ENCODE measurements around the gene ZNF407. TPM values are rescaled to one million over a fixed set of nuclear protein-coding genes. Genes with fewer than 3 reads are reported as not detected.

The ZNF407 gene
- polyA plus RNA-seq, 6 donors from 2014 or later: 1.6 to 9.5 (median 4.9) TPM

DNA sequence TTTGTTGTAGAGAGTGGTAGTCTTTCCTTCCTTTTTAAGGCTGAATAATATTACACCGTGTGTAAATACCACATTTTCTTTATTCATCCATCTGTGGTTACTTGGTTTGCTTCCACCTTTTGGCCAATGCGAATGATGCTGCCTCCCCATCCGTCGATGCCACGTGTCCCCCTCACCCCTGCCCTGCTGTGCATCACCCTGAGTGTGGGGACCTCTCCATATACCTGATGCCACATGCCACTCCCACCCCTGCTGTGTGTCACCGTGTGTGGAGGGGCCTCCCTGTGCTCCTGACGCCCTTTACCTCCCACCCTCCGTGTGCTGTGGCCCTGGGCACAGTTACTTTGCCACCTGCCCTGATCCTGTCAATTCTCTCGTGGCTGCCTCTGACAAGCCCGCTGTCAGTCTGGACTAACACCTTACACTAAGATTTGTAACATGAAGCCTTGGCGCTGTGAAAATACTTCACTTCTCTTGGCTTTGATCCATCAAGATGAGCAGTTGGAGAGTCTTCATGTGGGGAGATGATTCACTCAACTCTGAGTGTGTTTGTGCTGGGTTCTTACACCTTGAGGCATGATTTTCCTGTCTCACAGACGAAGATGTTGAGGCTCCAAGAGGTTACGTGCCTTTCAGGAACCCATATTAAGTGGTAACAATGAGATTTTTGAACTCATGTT lies 234.0 kb downstream of the ZNF407 start:
- Mint-ChIP-seq H3K27ac (no peak overlapping the region), H3K27me3 (no peaks in the 10 kb centered on the region), H3K36me3 (peaks cover 9 to 12% of the 10 kb centered on the region in 2 donors), H3K4me3 (peak overlapping the region in 1 of 8 donors; percentile 44), H3K9me3 (peaks cover 0 to 2% (median 0%) of the 10 kb centered on the region in 7 donors), H3K4me1 (peaks cover 0 to 5% (median 3%) of the 10 kb centered on the region in 3 donors)
- ATAC-seq (ENCODE audit: low read depth in 2 of 2): no peak
- DNase-seq: no peak

GRCh38 chr18:74832381-74832780 lies 234.7 kb downstream of the ZNF407 start:
- Mint-ChIP-seq H3K4me1 (peaks cover 0 to 5% (median 3%) of the 10 kb centered on the region in 3 donors), H3K27me3 (no peaks in the 10 kb centered on the region), H3K9me3 (peaks cover 0 to 2% (median 0%) of the 10 kb centered on the region in 7 donors), H3K36me3 (peaks cover 9 to 16% of the 10 kb centered on the region in 2 donors), H3K4me3 (no peak overlapping the region), H3K27ac (no peak overlapping the region)
- no peak for ATAC-seq (ENCODE audit: low read depth in 2 of 2)
- DNase-seq: no peak

- no peaks in the 10 kb centered on the region for H3K27me3 Mint-ChIP-seq
- H3K9me3 Mint-ChIP-seq: peaks cover 0 to 2% (median 0%) of the 10 kb centered on the region in 7 donors
- H3K4me1 Mint-ChIP-seq: peaks cover 0 to 5% (median 3%) of the 10 kb centered on the region in 3 donors
- DNase-seq (no peak), ATAC-seq (ENCODE audit: low read depth in 2 of 2) (no peak)
- H3K4me3 Mint-ChIP-seq: no peak overlapping the region
- H3K36me3 Mint-ChIP-seq: peaks cover 13 to 19% of the 10 kb centered on the region in 2 donors
- H3K27ac Mint-ChIP-seq: peak overlapping the region in 1 of 6 donors; percentile 3
Measured at GRCh38 chr18:74832999-74833398, 235.3 kb downstream of the ZNF407 start.

GRCh38 chr18:74834424-74835309 lies 237.0 kb downstream of the ZNF407 start:
- DNase-seq (no peak), ATAC-seq (ENCODE audit: low read depth in 2 of 2) (no peak)
- H3K4me3 Mint-ChIP-seq: no peak overlapping the region
- peak overlapping the region in 2 of 6 donors; percentile 34 to 50 for H3K27ac Mint-ChIP-seq
- peaks cover 0 to 2% (median 0%) of the 10 kb centered on the region in 7 donors for H3K9me3 Mint-ChIP-seq
- peaks cover 24 to 27% of the 10 kb centered on the region in 2 donors for H3K36me3 Mint-ChIP-seq
- H3K27me3 Mint-ChIP-seq: no peaks in the 10 kb centered on the region
- H3K4me1 Mint-ChIP-seq: peaks cover 0 to 5% (median 3%) of the 10 kb centered on the region in 3 donors

- Mint-ChIP-seq H3K27me3 (no peaks in the 10 kb centered on the region), H3K36me3 (peaks cover 26 to 35% of the 10 kb centered on the region in 2 donors), H3K4me3 (no peak overlapping the region), H3K9me3 (peaks cover 0 to 2% (median 0%) of the 10 kb centered on the region in 7 donors), H3K4me1 (peaks cover 0 to 7% (median 5%) of the 10 kb centered on the region in 3 donors), H3K27ac (peak overlapping the region in 2 of 6 donors; percentile 63 to 69)
- ATAC-seq (ENCODE audit: low read depth in 2 of 2): no peak
- DNase-seq: no peak
Measured at GRCh38 chr18:74836296-74837139, 238.8 kb downstream of the ZNF407 start.

DNA sequence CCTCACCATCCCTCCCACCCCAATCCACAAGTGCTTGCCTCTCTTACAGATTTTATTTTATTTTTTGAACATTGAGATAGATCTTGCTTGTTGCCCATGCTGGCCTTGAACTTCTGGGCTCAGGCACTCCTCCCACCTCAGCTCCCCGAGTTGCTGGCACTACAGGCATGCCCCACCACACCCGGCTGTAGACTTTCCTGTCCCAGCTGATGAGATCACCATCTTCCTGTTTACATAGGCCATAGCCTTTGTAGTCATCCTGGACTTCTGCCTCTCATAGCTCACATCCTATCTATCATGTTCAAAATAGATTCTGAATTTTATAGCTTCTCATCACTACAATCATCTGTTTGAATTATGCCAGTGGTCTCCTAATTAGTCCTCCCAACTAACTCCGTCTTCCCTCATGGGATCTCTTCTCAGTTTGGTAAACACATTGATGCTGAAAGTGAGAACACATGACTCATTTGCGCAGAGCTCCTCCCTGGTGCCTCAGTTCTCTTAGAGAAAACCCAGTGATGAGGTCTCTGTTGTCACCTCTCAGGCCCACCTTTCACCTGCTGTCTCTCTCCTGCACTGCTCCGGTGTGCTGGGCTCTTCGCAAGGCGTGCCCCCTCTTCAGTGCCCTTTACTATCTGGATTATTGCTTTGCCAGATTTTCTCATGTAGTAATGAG lies 243.0 kb downstream of the ZNF407 start:
- Mint-ChIP-seq H3K27ac (peak overlapping the region in 1 of 6 donors; percentile 41), H3K27me3 (no peaks in the 10 kb centered on the region), H3K4me3 (no peak overlapping the region), H3K9me3 (no peaks in the 10 kb centered on the region), H3K36me3 (peaks cover 21 to 36% of the 10 kb centered on the region in 2 donors), H3K4me1 (peaks cover 0 to 5% (median 4%) of the 10 kb centered on the region in 3 donors)
- no peak for DNase-seq
- ATAC-seq (ENCODE audit: low read depth in 2 of 2): no peak

DNA sequence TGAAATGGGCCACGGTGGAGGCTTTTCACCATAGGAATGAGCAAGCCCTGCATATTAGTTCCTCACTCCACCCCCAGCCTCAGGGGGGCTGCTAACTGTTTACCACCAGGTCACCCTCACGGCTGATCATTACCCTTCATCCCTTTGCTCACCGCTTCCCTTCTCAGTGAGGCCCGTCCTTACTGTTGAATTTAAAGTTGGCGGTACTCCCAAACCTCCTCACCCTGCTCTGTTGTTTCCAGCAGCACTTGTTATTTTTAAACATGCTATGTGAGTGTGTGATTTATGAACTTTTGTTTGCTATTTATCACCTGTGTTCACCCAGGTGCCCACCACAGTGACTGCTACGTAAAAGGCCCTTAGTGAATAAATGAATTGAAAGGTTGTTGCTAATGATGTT lies 243.6 kb downstream of the ZNF407 start:
- Mint-ChIP-seq H3K4me1 (peaks cover 0 to 4% (median 3%) of the 10 kb centered on the region in 3 donors), H3K9me3 (no peaks in the 10 kb centered on the region), H3K36me3 (peaks cover 20 to 36% of the 10 kb centered on the region in 2 donors), H3K27me3 (no peaks in the 10 kb centered on the region), H3K27ac (peak overlapping the region in 1 of 6 donors; percentile 48), H3K4me3 (no peak overlapping the region)
- no peak for DNase-seq
- ATAC-seq (ENCODE audit: low read depth in 2 of 2): no peak

GRCh38 chr18:74849301-74849700 lies 251.6 kb downstream of the ZNF407 start:
- peaks cover 0 to 2% of the 10 kb centered on the region in 2 donors for H3K36me3 Mint-ChIP-seq
- H3K27me3 Mint-ChIP-seq: no peaks in the 10 kb centered on the region
- H3K9me3 Mint-ChIP-seq: no peaks in the 10 kb centered on the region
- ATAC-seq (ENCODE audit: low read depth in 2 of 2) (no peak), DNase-seq (no peak)
- H3K27ac Mint-ChIP-seq: no peak overlapping the region
- H3K4me1 Mint-ChIP-seq: no peaks in the 10 kb centered on the region
- H3K4me3 Mint-ChIP-seq: no peak overlapping the region

GRCh38 chr18:74856434-74856833 lies 258.8 kb downstream of the ZNF407 start:
- ATAC-seq (ENCODE audit: low read depth in 2 of 2) (no peak), DNase-seq (no peak)
- no peaks in the 10 kb centered on the region for H3K9me3 Mint-ChIP-seq
- no peak overlapping the region for H3K4me3 Mint-ChIP-seq
- no peaks in the 10 kb centered on the region for H3K36me3 Mint-ChIP-seq
- no peaks in the 10 kb centered on the region for H3K27me3 Mint-ChIP-seq
- no peak overlapping the region for H3K27ac Mint-ChIP-seq
- H3K4me1 Mint-ChIP-seq: no peaks in the 10 kb centered on the region

DNA sequence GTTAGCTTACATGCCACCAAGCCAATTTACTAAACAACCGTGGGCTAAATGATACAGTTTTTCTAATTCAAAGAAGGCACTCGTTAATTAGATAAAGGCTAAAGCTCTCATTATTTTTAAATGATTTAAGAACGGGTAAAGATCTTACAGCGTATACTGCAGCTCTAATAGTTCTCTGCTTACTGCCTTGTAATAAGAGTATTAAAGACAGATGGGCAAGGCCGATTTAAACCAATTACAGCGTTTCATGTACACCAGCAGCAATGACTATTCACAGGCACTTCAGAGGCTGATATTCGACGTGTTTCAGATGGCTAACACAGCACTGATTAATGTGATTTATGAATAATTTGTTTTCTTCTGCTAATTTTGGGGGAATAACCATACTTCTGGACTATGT lies 259.3 kb downstream of the ZNF407 start:
- no peaks in the 10 kb centered on the region for H3K9me3 Mint-ChIP-seq

DNA sequence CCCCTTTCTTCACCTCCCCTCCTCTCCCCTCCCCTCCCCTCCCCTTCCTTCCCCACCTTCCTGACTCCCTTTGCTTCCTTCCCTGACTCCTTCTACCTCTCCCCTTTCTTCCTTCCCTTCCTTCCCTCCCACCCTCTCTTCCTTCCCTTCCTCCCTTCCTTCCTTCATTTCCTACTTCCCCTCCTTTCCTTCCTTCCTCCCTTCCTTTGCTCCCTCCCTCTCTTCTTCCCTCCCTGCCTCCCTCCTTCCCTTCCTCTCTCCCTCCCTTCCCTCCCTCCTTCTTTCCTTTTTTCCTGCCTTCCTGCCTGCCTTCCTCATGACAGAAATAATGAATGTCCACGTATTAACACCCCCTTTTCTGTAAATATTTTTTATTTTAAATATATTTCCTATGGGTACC lies 260.2 kb downstream of the ZNF407 start:
- ATAC-seq (ENCODE audit: low read depth in 2 of 2): no peak
- Mint-ChIP-seq H3K36me3 (no peaks in the 10 kb centered on the region), H3K27ac (no peak overlapping the region), H3K4me3 (no peak overlapping the region), H3K9me3 (no peaks in the 10 kb centered on the region), H3K4me1 (no peaks in the 10 kb centered on the region), H3K27me3 (no peaks in the 10 kb centered on the region)
- DNase-seq: no peak

More for the DNA sequence above, 259.3 kb downstream of the ZNF407 start:
- ATAC-seq (ENCODE audit: low read depth in 2 of 2) (no peak), DNase-seq (no peak)
- Mint-ChIP-seq H3K36me3 (no peaks in the 10 kb centered on the region), H3K4me3 (no peak overlapping the region), H3K27ac (no peak overlapping the region), H3K27me3 (no peaks in the 10 kb centered on the region), H3K4me1 (no peaks in the 10 kb centered on the region)

- no peak overlapping the region for H3K27ac Mint-ChIP-seq
- DNase-seq: no peak
- H3K36me3 Mint-ChIP-seq: no peaks in the 10 kb centered on the region
Measured at GRCh38 chr18:74861154-74861553, 263.5 kb downstream of the ZNF407 start.

More at GRCh38 chr18:74861154-74861553, 263.5 kb downstream of the ZNF407 start:
- H3K4me1 Mint-ChIP-seq: no peaks in the 10 kb centered on the region
- H3K9me3 Mint-ChIP-seq: no peaks in the 10 kb centered on the region
- H3K27me3 Mint-ChIP-seq: no peaks in the 10 kb centered on the region
- no peak overlapping the region for H3K4me3 Mint-ChIP-seq
- ATAC-seq (ENCODE audit: low read depth in 2 of 2): no peak
